ENCODE measurements around the gene BRD3. TPM values are rescaled to one million over a fixed set of nuclear protein-coding genes. Genes with fewer than 3 reads are reported as not detected.

The BRD3 gene
- total RNA-seq, 4 donors from 2014 or later, result 17.6 to 52.9 (median 29.0) TPM

GRCh38 chr9:134058716-134059115, 9.1 kb downstream of the BRD3 start:
- WGBS, result 69% methylated on average over 7 of the region's 7 CpGs
- peaks cover 89% of the 10 kb centered on the region for H3K4me1 ChIP-seq
- peaks cover under 1% of the 10 kb centered on the region for H3K36me3 ChIP-seq
- no peak overlapping the region for H3K4me3 ChIP-seq
- no peaks in the 10 kb centered on the region for H3K27me3 ChIP-seq
- TF ChIP-seq CTCF (IDR thresholded peaks at IDR 0.05), result no peak
- TF ChIP-seq POLR2A (IDR thresholded peaks at IDR 0.05), result no peak
- no peak for TF ChIP-seq POLR2AphosphoS5 (IDR thresholded peaks at IDR 0.05)
- TF ChIP-seq EP300 (IDR thresholded peaks at IDR 0.05), result no peak
- no peaks in the 10 kb centered on the region for H3K9me3 ChIP-seq
- no peak overlapping the region for H3K27ac ChIP-seq
- DNase-seq (ENCODE audit: low spot score in 2 of 2), result no peak

GRCh38 chr9:134057751-134058701, 9.8 kb downstream of the BRD3 start:
- no peaks in the 10 kb centered on the region for H3K27me3 ChIP-seq
- WGBS, result 79% methylated on average over 13 of the region's 28 CpGs
- peaks cover 82% of the 10 kb centered on the region for H3K4me1 ChIP-seq
- TF ChIP-seq POLR2A (IDR thresholded peaks at IDR 0.05), result no peak
- TF ChIP-seq POLR2AphosphoS5 (IDR thresholded peaks at IDR 0.05), result no peak
- TF ChIP-seq CTCF (IDR thresholded peaks at IDR 0.05), result no peak
- TF ChIP-seq EP300 (IDR thresholded peaks at IDR 0.05), result no peak
- no peak overlapping the region for H3K27ac ChIP-seq
- H3K4me3 ChIP-seq, result no peak overlapping the region
- peak in 1 of 2 donors; percentile 53 for DNase-seq (ENCODE audit: low spot score in 2 of 2)
- peaks cover 7% of the 10 kb centered on the region for H3K36me3 ChIP-seq
- no peaks in the 10 kb centered on the region for H3K9me3 ChIP-seq

- peaks cover 75% of the 10 kb centered on the region for H3K4me1 ChIP-seq
- TF ChIP-seq EP300 (IDR thresholded peaks at IDR 0.05), result no peak
- no peak for TF ChIP-seq POLR2A (IDR thresholded peaks at IDR 0.05)
- no peak for TF ChIP-seq POLR2AphosphoS5 (IDR thresholded peaks at IDR 0.05)
- no peaks in the 10 kb centered on the region for H3K27me3 ChIP-seq
- no peak overlapping the region for H3K27ac ChIP-seq
- H3K4me3 ChIP-seq, result no peak overlapping the region
- H3K9me3 ChIP-seq, result no peaks in the 10 kb centered on the region
- H3K36me3 ChIP-seq, result peaks cover 15% of the 10 kb centered on the region
- WGBS, result 84% methylated on average over 13 of the region's 13 CpGs
- DNase-seq (ENCODE audit: low spot score in 2 of 2), result no peak
Observed at GRCh38 chr9:134057307-134057657, 10.5 kb downstream of the BRD3 start.

- Histone ChIP-seq H3K9me3 (no peaks in the 10 kb centered on the region), H3K36me3 (peaks cover 19% of the 10 kb centered on the region), H3K4me1 (peaks cover 69% of the 10 kb centered on the region), H3K4me3 (peak overlapping the region; percentile 11), H3K27ac (peak overlapping the region; percentile 15), H3K27me3 (no peaks in the 10 kb centered on the region)
- 55% methylated on average over 23 of the region's 23 CpGs for WGBS
- peak in 1 of 2 donors; percentile 60 for DNase-seq (ENCODE audit: low spot score in 2 of 2)
- TF ChIP-seq POLR2A (IDR thresholded peaks at IDR 0.05) (no peak), CTCF (IDR thresholded peaks at IDR 0.05) (no peak), POLR2AphosphoS5 (IDR thresholded peaks at IDR 0.05) (no peak), EP300 (IDR thresholded peaks at IDR 0.05) (no peak)
Observed at GRCh38 chr9:134056483-134057306, 11.1 kb downstream of the BRD3 start.

- WGBS, result 33% methylated on average over 3 of the region's 13 CpGs
- Histone ChIP-seq H3K4me1 (peaks cover 62% of the 10 kb centered on the region), H3K4me3 (peak overlapping the region; percentile 11), H3K9me3 (no peaks in the 10 kb centered on the region), H3K36me3 (peaks cover 25% of the 10 kb centered on the region), H3K27me3 (no peaks in the 10 kb centered on the region), H3K27ac (peak overlapping the region; percentile 50)
- DNase-seq (ENCODE audit: low spot score in 2 of 2), result peak; percentile 84 to 91
- TF ChIP-seq POLR2AphosphoS5 (IDR thresholded peaks at IDR 0.05) (peak in 1 of 3 donors; percentile 20), EP300 (IDR thresholded peaks at IDR 0.05) (no peak), POLR2A (IDR thresholded peaks at IDR 0.05) (no peak), CTCF (IDR thresholded peaks at IDR 0.05) (no peak)
Observed at GRCh38 chr9:134055981-134056461, 11.8 kb downstream of the BRD3 start.
